DND-41 (cell line): ENCODE data around the gene TNFSF15.
A peak's percentile ranks its signal among the peaks of the same experiment; 100 is the strongest.
"Not testable (repeated sequence)": the region's sequence is repeated elsewhere in the genome, so short reads cannot be mapped to it uniquely, and the experiment has no call there.

Source experiments
- CTCF ChIP-seq: IDR thresholded peaks from 2 replicates; pipeline ENCODE4 v1.5.1; 2012; ENCODE audit warnings: borderline replicate concordance, low read length, moderate library complexity, mild to moderate bottlenecking; ENCODE audit not compliant: poor library complexity, severe bottlenecking; ENCODE audit errors: extremely low read depth
- EZH2 ChIP-seq: IDR thresholded peaks from 3 replicates; pipeline ENCODE4 v1.6.1; 2012; ENCODE audit warnings: borderline replicate concordance, low read depth, mild to moderate bottlenecking, moderate library complexity, low read length, inconsistent platforms; ENCODE audit not compliant: severe bottlenecking

GRCh38 chr9:114741521-114741920, 64.3 kb downstream of the TNFSF15 start:
- TF ChIP-seq CTCF, result peak; percentile 32
- TF ChIP-seq EZH2, result not testable (repeated sequence)
